ENCODE results near the gene KLHL35. TPM values are rescaled to one million over a fixed set of nuclear protein-coding genes. Genes with fewer than 3 reads are reported as not detected.

The KLHL35 gene
- total RNA-seq, 6 donors from 2014 or later: 3.5 to 7.3 (median 4.3) TPM

DNA sequence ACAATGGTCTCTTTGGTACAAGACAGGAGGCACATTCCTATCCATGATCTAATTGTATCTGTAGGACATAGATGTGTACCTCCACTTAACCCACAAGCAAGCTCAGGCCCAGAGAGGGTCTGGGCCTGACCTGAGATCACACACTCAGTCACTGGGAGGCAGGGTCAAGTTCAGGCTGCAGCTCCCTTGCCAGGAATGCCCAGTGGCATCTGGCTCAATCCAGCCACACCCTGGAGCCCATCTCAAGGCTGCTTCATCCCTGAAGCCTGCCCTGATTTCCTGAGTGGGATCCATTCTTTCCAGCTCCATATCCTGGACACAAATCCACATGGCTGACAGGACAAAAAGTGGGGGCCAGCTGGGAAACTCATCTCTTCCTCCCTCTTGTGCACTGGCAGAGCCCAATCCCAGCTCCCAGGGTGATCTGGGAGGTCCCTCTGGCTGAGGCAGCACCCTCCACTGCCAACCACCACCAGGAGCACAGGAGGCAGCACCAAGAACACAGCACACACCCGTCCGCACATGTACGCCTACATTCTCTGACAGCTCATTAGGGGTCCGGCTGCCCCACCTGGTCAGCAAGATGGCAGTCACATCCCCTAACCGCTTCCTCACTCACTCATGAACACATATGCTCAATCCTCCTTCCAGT lies 39.2 kb upstream of the KLHL35 start:
- TF ChIP-seq, protein P1, sequence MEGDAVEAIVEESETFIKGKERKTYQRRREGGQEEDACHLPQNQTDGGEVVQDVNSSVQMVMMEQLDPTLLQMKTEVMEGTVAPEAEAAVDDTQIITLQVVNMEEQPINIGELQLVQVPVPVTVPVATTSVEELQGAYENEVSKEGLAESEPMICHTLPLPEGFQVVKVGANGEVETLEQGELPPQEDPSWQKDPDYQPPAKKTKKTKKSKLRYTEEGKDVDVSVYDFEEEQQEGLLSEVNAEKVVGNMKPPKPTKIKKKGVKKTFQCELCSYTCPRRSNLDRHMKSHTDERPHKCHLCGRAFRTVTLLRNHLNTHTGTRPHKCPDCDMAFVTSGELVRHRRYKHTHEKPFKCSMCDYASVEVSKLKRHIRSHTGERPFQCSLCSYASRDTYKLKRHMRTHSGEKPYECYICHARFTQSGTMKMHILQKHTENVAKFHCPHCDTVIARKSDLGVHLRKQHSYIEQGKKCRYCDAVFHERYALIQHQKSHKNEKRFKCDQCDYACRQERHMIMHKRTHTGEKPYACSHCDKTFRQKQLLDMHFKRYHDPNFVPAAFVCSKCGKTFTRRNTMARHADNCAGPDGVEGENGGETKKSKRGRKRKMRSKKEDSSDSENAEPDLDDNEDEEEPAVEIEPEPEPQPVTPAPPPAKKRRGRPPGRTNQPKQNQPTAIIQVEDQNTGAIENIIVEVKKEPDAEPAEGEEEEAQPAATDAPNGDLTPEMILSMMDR (IDR thresholded peaks at IDR 0.05): no peak
- TF ChIP-seq POLR2AphosphoS5 (IDR thresholded peaks at IDR 0.05) (no peak), EP300 (IDR thresholded peaks at IDR 0.05) (no peak), POLR2A (IDR thresholded peaks at IDR 0.05) (no peak)
- Histone ChIP-seq H3K4me1 (peaks cover 45 to 54% (median 50%) of the 10 kb centered on the region in 4 donors), H3K27me3 (no peaks in the 10 kb centered on the region), H3K4me3 (no peak overlapping the region), H3K9me3 (no peaks in the 10 kb centered on the region), H3K36me3 (no peaks in the 10 kb centered on the region), H3K27ac (no peak overlapping the region)
- DNase-seq: no peak
- WGBS, 2 donors: 94 to 98% methylated on average over 5 of the region's 5 CpGs
- ATAC-seq (ENCODE audit: low FRiP score in 2 of 2): no peak

DNA sequence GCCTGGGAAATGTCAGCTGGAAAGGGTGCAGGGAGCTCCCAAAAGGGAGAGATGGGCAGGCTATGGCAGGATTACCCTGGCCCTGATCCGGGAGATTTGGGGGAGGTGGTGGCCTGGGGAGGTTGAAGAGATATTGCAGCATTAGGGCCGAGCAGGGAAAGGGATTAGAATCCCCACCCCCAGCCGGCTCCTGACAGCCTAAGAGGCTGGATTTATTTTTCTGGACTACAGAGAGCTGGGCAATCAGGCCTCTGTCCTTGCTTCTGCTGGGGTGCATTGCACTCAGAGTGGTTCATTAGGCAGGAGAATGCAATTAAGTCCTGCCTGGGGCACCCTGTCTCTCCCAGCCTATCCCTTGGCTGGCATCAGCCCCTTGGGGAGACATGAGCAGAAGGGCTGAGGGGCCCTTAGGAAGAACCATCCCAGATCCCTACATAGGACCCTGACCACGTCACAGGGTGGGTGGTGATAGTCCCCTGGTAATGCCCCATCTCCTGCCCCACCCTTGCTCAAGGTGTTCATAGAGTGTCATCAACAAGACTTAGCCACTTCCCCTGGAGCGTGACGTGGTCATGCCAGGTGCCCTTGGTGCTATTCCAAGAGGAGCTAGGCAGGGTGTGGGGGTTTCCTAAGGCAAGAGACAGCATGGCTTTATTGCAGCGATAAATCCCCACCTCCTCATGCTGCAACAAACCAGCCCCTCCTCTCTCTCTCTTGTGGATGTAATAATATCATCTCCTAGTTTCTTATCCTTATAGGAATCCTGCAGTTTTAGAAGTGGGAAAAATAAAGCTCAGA lies 38.4 kb upstream of the KLHL35 start:
- peaks cover 44 to 50% (median 47%) of the 10 kb centered on the region in 4 donors for H3K4me1 ChIP-seq
- H3K4me3 ChIP-seq: no peak overlapping the region
- H3K36me3 ChIP-seq: no peaks in the 10 kb centered on the region
- no peak overlapping the region for H3K27ac ChIP-seq
- ATAC-seq (ENCODE audit: low FRiP score in 2 of 2): no peak
- DNase-seq: no peak
- 88 to 92% methylated on average over 5 to 7 of the region's 7 CpGs for WGBS, 2 donors
- H3K9me3 ChIP-seq: no peaks in the 10 kb centered on the region
- H3K27me3 ChIP-seq: no peaks in the 10 kb centered on the region
- TF ChIP-seq POLR2AphosphoS5 (IDR thresholded peaks at IDR 0.05): no peak
- TF ChIP-seq, protein P1 (IDR thresholded peaks at IDR 0.05): no peak

DNA sequence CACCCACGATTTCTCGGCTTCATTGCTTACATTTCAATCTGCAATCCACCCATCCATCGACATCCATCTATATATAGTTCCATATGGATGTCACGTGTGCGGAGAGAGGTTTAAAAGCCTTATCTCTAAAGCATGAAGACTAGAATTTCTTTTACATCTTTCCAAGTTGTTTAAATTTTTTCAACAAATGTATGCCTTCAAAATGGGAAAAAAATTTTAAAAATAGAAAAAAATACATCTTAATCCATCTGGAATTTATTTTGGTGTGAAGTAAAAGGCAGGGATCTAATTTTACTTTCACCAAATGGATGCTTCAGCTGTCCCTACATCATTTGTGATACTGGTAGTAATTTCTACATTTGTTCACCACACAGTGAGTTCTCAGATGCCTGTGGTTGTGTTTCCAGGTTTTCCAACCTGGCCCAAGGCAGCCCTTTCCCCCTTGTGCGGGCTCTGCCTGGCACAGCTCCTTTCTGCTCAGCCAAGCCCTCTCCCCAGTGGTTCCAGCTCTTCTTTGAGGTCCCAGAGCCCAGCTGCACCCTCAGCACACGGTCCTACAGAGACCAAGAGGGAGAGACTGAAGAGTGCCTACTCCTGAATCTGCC lies 37.6 kb upstream of the KLHL35 start:
- no peak for TF ChIP-seq POLR2A (IDR thresholded peaks at IDR 0.05)
- no peak for TF ChIP-seq POLR2AphosphoS5 (IDR thresholded peaks at IDR 0.05)
- TF ChIP-seq, protein P1 (IDR thresholded peaks at IDR 0.05): no peak
- TF ChIP-seq EP300 (IDR thresholded peaks at IDR 0.05): no peak
- Histone ChIP-seq H3K36me3 (no peaks in the 10 kb centered on the region), H3K27me3 (no peaks in the 10 kb centered on the region), H3K9me3 (no peaks in the 10 kb centered on the region), H3K4me3 (no peak overlapping the region), H3K27ac (no peak overlapping the region), H3K4me1 (peaks cover 41 to 50% (median 47%) of the 10 kb centered on the region in 4 donors)
- DNase-seq (no peak), ATAC-seq (ENCODE audit: low FRiP score in 2 of 2) (no peak)
- 90 to 93% methylated on average over 7 of the region's 7 CpGs for WGBS, 2 donors

DNA sequence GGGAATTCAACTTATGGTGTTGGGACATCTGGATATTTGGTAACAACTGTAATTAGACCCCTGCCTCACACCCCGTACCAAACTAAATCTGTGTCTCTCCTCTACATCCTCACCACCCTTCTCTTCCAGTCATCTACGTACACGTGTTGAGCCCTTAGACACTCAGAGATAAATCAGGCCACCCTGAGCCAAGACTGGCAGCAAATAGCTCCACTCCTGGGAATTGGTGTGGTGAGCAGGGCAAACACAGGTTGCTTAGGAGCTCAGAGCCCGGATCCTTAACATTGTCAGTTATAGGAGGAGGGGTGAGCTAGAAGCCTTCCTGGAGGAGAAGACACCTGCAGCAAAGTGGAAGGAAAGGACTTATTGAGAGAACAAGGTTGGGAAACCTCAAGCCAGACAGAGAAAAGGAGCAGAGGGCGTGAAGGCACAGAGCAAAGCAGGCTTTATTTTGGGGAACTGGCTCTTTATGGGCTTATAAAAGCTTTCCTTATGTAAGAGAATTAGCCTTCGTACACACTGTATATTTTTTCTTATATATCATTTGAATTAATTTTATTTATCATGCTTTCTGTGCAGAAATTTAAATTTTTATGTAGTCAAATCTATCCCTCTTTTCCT lies 36.9 kb upstream of the KLHL35 start:
- Histone ChIP-seq H3K9me3 (no peaks in the 10 kb centered on the region), H3K4me3 (no peak overlapping the region), H3K27me3 (no peaks in the 10 kb centered on the region), H3K36me3 (no peaks in the 10 kb centered on the region), H3K4me1 (peaks cover 35 to 45% (median 41%) of the 10 kb centered on the region in 4 donors), H3K27ac (no peak overlapping the region)
- DNase-seq (no peak), ATAC-seq (ENCODE audit: low FRiP score in 2 of 2) (no peak)
- TF ChIP-seq EP300 (IDR thresholded peaks at IDR 0.05): no peak
- TF ChIP-seq POLR2A (IDR thresholded peaks at IDR 0.05): no peak
- TF ChIP-seq, protein P1 (IDR thresholded peaks at IDR 0.05): no peak
- no peak for TF ChIP-seq POLR2AphosphoS5 (IDR thresholded peaks at IDR 0.05)
- WGBS, 2 donors: 60 to 77% methylated on average over 6 of the region's 6 CpGs
